Left ventricle myocardium superior (tissue), 1 donor: Measurements from ENCODE around the gene HEPHL1. TPM values are rescaled to one million over a fixed set of nuclear protein-coding genes. Genes with fewer than 3 reads are reported as not detected.
A peak's percentile ranks its signal among the peaks of the same experiment; 100 is the strongest.
"Not testable (repeated sequence)": the region's sequence is repeated elsewhere in the genome, so short reads cannot be mapped to it uniquely, and the experiment has no call there.

ENCODE experiments used
- ATAC-seq: fragments of 200-7000 bp; cut with Tn5 transposase; one replicate; pipeline ENCODE4 v1.9.1; 2020; ENCODE audit warnings: mild to moderate bottlenecking, moderate library complexity
- DNase-seq: peaks from one replicate; pipeline ENCODE4 v3.0.0-alpha.2; 2020
- intact Hi-C: fragments of 100-400 bp; cut with micrococcal nuclease; formaldehyde crosslinking; loops from one replicate; pipeline ENCODE4 v1.11.0; 2022
- long read RNA-seq: library from polyadenylated mRNA; unstranded; transcript quantifications from one replicate; pipeline ENCODE4 v2.0.0, GENCODE V29; 2021
- total RNA-seq: library from RNA; stranded (reverse); fragmentation: NEBNext Ultra II Directional; extraction: Animal tissue kit (Norgen Biotek cat#: 25700); gene quantifications from one replicate; pipeline ENCODE4 v1.2.1, GENCODE V29; 2021
- donor health status: DM: no; HTN: yes; CAD: no; lungs with severe emphysema.

HEPHL1 gene
- not detected for total RNA-seq
- long read RNA-seq, result 0 reads

- DNase-seq (peak; percentile 24), ATAC-seq (no peak)
- intact Hi-C loops, result no loop called here
Measured at GRCh38 chr11:94020777-94021481, at the start of gene HEPHL1. TSS of gene HEPHL1 (plus strand) at chr11:94021354. CDS start at chr11:94021369, 15 bp downstream.

- intact Hi-C loops, result no loop called here
- no peak for DNase-seq
- no peak for ATAC-seq
Measured at GRCh38 chr11:93972790-93973189, 48.4 kb upstream of the HEPHL1 start.

GRCh38 chr11:93973322-93974051 lies 47.7 kb upstream of the HEPHL1 start:
- ATAC-seq, intact Hi-C loops, DNase-seq: not testable (repeated sequence)

- no peak for DNase-seq
- intact Hi-C loops, result no loop called here
- no peak for ATAC-seq
Measured at GRCh38 chr11:93974759-93975158, 46.4 kb upstream of the HEPHL1 start.

- intact Hi-C loops, DNase-seq, ATAC-seq: not testable (repeated sequence)
Measured at GRCh38 chr11:93976577-93977254, 44.4 kb upstream of the HEPHL1 start.

- intact Hi-C loops, result no loop called here
- ATAC-seq (no peak), DNase-seq (no peak)
Measured at GRCh38 chr11:93983542-93984195, 37.5 kb upstream of the HEPHL1 start.

GRCh38 chr11:93984196-93984567 lies 37.0 kb upstream of the HEPHL1 start:
- ATAC-seq (no peak), DNase-seq (no peak)
- intact Hi-C loops, result no loop called here

GRCh38 chr11:93984936-93985335 lies 36.2 kb upstream of the HEPHL1 start:
- ATAC-seq (no peak), DNase-seq (no peak)
- intact Hi-C loops, result no loop called here

GRCh38 chr11:93986716-93987115 lies 34.4 kb upstream of the HEPHL1 start:
- DNase-seq, result no peak
- intact Hi-C loops, result no loop called here
- ATAC-seq, result no peak

- intact Hi-C loops, result no loop called here
- DNase-seq (no peak), ATAC-seq (no peak)
Measured at GRCh38 chr11:93988455-93988854, 32.7 kb upstream of the HEPHL1 start.

- no peak for DNase-seq
- intact Hi-C loops, result no loop called here
- no peak for ATAC-seq
Measured at GRCh38 chr11:93988912-93989311, 32.2 kb upstream of the HEPHL1 start.

GRCh38 chr11:93993747-93994146 lies 27.4 kb upstream of the HEPHL1 start:
- intact Hi-C loops, result no loop called here
- DNase-seq (no peak), ATAC-seq (no peak)

GRCh38 chr11:93997741-93998140 lies 23.4 kb upstream of the HEPHL1 start:
- no peak for DNase-seq
- intact Hi-C loops, result no loop called here
- ATAC-seq, result no peak

GRCh38 chr11:94000659-94001058 lies 20.5 kb upstream of the HEPHL1 start:
- ATAC-seq (no peak), DNase-seq (no peak)
- intact Hi-C loops, result no loop called here

GRCh38 chr11:94002226-94002625 lies 18.9 kb upstream of the HEPHL1 start:
- intact Hi-C loops, result no loop called here
- ATAC-seq (no peak), DNase-seq (no peak)

- intact Hi-C loops, result no loop called here
- no peak for DNase-seq
- no peak for ATAC-seq
Measured at GRCh38 chr11:94007426-94007825, 13.7 kb upstream of the HEPHL1 start.

GRCh38 chr11:94007906-94008305 lies 13.2 kb upstream of the HEPHL1 start:
- DNase-seq (no peak), ATAC-seq (no peak)
- intact Hi-C loops, result no loop called here

- DNase-seq, result no peak
- intact Hi-C loops, result no loop called here
- no peak for ATAC-seq
Measured at GRCh38 chr11:94010136-94010535, 11.0 kb upstream of the HEPHL1 start.

- DNase-seq, result no peak
- ATAC-seq, result no peak
- intact Hi-C loops, result no loop called here
Measured at GRCh38 chr11:94011478-94011877, 9.7 kb upstream of the HEPHL1 start.

- intact Hi-C loops, result no loop called here
- DNase-seq (no peak), ATAC-seq (no peak)
Measured at GRCh38 chr11:94017446-94017845, 3.7 kb upstream of the HEPHL1 start.
